GM12891 (cell line): Measurements from ENCODE around the gene CCNI2.

Experiments used
- POLR2A ChIP-seq: IDR thresholded peaks from 2 replicates; pipeline ENCODE4 v1.6.1; 2011; ENCODE audit warnings: low read depth, low read length, control low read depth
- POLR2AphosphoS5 ChIP-seq: IDR thresholded peaks from 2 replicates; pipeline ENCODE4 v1.6.1; 2011; ENCODE audit warnings: low read depth, low read length, control low read depth
- POU2F2 ChIP-seq: IDR thresholded peaks from 2 replicates; pipeline ENCODE4 v1.6.1; 2011; ENCODE audit warnings: low read depth, mild to moderate bottlenecking, control low read depth, low read length, moderate library complexity
- SPI1 ChIP-seq: IDR thresholded peaks from 2 replicates; pipeline ENCODE4 v1.6.1; 2011; ENCODE audit warnings: low read depth, low read length, control low read depth
- TAF1 ChIP-seq: IDR thresholded peaks from 2 replicates; pipeline ENCODE4 v1.6.1; 2011; ENCODE audit warnings: low read depth, low read length, control low read depth

DNA sequence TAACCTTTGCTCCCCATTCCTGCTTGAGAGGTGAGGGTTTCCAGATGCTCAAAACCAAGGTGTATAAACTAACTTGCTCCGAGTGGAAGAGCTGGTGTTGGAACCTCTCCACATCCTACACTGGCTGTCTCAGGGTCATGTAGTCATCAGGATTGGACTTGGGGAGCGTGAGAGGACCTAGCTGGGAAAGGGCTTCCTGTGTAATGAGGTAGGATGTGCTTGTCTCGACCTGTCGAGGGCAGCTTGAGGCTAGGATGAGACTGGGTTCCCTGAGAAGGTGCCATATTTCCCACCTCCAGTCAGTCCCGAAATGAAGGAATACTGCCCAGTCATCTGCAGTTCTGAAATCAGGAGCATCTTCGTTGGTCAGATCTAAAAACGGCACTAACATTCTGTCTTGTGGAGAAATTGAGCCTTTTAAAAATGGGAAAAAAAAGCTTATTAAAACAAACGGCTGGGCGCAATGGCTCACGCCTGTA, 1.3 kb downstream of the CCNI2 start:
- no peak for TF ChIP-seq POLR2AphosphoS5
- TF ChIP-seq SPI1: no peak
- no peak for TF ChIP-seq POLR2A
- TF ChIP-seq TAF1: no peak
- TF ChIP-seq POU2F2: no peak
